Activated T-cell treated with anti-CD3 and anti-CD28 coated beads for 48 hours (primary cell): ENCODE results near the gene DTX1.
"Not testable (repeated sequence)": the region's sequence is repeated elsewhere in the genome, so short reads cannot be mapped to it uniquely, and the experiment has no call there.

ENCODE experiments used
- DNase-seq: peaks from one replicate; pipeline ENCODE4 v3.0.0-alpha.2; 2020; ENCODE audit warnings: low read depth

DTX1 gene

GRCh38 chr12:113137861-113138783 is 81.6 kb downstream of the DTX1 start:
- DNase-seq: no peak

- no peak for DNase-seq
These were observed 82.3 kb downstream of the DTX1 start for GRCh38 chr12:113138826-113139225.

GRCh38 chr12:113140706-113141105 is 84.2 kb downstream of the DTX1 start:
- no peak for DNase-seq

- DNase-seq: not testable (repeated sequence)
These were observed 85.2 kb downstream of the DTX1 start for GRCh38 chr12:113141716-113142115.

GRCh38 chr12:113142173-113142885 is 85.8 kb downstream of the DTX1 start:
- DNase-seq: no peak

- DNase-seq: no peak
These were observed 86.4 kb downstream of the DTX1 start for GRCh38 chr12:113142886-113143332.

- no peak for DNase-seq
These were observed 87.4 kb downstream of the DTX1 start for GRCh38 chr12:113143959-113144358.

- DNase-seq: no peak
These were observed 88.3 kb downstream of the DTX1 start for GRCh38 chr12:113144806-113145205.

GRCh38 chr12:113145720-113146551 is 89.4 kb downstream of the DTX1 start:
- no peak for DNase-seq

GRCh38 chr12:113146999-113147398 is 90.5 kb downstream of the DTX1 start:
- DNase-seq: no peak
